ENCODE measurements around the gene STK11IP.

GRCh38 chr2:219643084-219643473, 45.4 kb downstream of the STK11IP start:
- TF ChIP-seq CTCF (IDR thresholded peaks at IDR 0.05; ENCODE audit: insufficient read depth, low read length): no peak
- TF ChIP-seq SPI1 (IDR thresholded peaks at IDR 0.05; ENCODE audit: borderline replicate concordance, low read depth): no peak
